C1 segment of cervical spinal cord (tissue), 14 donors: ENCODE data around the gene HIPK3.
"Not testable (repeated sequence)": the region's sequence is repeated elsewhere in the genome, so short reads cannot be mapped to it uniquely, and the experiment has no call there.

Experiments
- DNase-seq, 14 donors: peaks; one replicate each; lab custom pipeline; 2025; lab: John Stamatoyannopoulos, UW

Gene HIPK3

DNA sequence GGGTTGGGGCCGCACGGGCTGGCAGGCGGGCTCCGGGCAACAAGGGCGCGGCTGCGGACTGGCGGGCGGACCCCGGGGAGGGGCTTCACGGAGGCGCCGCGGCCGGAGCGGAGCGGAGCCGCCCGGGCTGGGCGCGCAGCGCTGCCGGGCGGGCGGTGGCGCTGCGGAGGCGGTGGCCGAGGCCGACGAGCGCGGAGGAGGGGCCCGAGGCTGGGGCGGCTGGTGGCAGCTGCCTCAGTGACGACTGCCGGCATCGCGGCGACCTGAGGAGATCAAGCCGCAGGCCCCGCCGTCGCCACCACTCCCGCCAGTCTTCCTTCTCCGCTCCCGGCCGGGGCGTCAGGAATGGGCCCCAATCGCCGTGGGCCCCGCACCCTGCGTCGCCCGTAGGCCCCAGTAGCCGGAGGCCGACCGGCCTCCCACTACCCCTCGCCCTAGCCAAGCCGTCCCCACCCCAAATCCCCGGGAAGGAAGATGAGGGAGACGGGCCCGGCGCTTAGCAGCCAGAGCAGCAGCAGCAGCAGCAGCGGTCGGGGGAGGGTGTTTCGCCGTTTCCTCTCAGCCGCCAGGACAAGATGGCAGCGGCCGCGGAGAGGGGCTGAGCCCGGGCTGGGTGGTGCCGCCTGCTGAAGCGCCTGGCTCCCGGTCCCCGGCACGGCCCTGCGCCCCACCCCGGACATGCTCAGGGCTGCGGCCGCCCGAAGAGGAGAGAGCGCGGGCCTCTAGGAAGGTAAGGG, at the start of gene HIPK3:
TSS of gene HIPK3 (plus strand) at position 222 of the 737 bp plus-strand sequence.
- DNase-seq: peak; percentile 45 to 92 (median 76)

DNA sequence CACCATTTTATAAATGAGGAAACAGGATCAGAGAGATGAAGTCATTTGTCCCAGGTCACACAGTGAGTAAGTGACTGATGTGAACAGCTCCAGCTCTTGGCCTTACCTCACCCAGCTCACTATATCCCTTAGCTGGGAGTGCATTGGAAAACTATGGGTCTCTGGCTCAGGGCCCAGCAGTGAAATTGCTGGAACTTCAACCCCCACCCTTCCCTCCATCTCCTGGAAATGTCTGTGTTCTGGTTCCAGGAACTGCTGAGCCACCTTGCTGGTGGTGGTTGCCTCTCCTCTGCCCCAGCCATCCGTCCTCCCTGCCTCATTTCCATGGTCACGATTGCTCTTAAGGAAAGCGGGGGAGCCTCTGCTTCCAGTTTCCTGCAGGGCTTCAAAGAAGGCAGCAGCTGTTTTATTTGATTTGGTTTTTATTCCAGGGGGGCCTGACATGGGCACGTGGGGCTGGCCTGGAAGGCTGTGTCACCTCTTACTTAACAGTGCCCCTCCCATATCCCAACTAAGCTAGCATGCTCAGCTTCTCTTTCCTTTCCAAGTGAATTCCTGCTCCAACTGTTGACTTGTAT, 49.7 kb upstream of the HIPK3 start:
- no peak for DNase-seq

- DNase-seq: no peak
These were observed 49.0 kb upstream of the HIPK3 start for GRCh38 chr11:33208150-33208549.

DNA sequence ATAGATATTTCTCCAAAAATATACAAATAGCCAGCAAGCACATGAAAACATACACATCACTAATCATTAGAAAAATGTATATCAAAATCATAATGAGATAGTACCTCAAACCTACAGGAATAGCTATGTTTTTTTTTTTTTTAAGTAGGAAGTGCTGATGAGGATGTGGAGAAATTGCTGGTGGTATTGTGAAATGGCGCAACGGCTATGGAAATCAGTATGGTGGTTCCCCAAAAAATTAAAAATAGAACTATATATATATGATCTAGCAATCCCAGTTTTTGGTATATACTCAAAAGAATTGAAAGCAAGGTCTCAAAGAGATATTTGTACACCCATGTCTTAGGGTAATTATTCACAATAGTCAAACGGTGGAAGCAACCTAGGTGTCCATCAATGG, 46.0 kb upstream of the HIPK3 start:
- DNase-seq: no peak

- no peak for DNase-seq
These were observed 45.6 kb upstream of the HIPK3 start for GRCh38 chr11:33211580-33211979.

DNA sequence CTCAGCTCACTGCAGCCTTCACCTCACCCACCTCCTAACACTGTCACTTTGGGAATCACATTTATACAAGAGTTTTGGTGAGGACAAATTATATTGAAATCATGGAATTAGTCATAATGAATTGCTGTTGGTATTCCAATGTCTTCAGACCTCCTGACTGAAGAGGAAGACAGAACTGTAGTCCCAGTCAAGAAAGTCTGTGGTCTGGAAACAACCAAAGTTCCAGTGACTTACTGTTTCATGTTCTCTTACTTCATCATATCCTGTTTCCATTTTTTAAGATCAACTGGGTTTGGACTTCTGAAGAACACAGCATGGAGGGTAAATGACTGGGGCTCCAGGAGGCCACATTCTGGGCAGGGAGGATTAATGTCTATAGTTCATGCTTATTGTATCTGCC, 43.0 kb upstream of the HIPK3 start:
- no peak for DNase-seq

GRCh38 chr11:33214767-33215166, 42.4 kb upstream of the HIPK3 start:
- no peak for DNase-seq

DNA sequence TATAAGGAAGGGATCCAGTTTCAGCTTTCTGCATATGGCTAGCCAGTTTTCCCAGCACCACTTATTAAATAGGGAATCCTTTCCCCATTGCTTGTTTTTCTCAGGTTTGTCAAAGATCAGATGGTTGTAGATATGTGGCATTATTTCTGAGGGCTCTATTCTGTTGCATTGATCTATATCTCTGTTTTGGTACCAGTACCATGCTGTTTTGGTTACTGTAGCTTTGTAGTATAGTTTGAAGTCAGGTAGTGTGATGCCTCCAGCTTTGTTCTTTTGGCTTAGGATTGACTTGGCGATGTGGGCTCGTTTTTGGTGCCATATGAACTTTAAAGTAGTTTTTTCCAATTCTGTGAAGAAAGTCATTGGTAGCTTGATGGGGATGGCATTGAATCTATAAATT, 40.5 kb upstream of the HIPK3 start:
- DNase-seq: not testable (repeated sequence)

- DNase-seq: no peak
These were observed 35.0 kb upstream of the HIPK3 start for GRCh38 chr11:33222052-33222750.

GRCh38 chr11:33225371-33225770, 31.8 kb upstream of the HIPK3 start:
- DNase-seq: no peak

DNA sequence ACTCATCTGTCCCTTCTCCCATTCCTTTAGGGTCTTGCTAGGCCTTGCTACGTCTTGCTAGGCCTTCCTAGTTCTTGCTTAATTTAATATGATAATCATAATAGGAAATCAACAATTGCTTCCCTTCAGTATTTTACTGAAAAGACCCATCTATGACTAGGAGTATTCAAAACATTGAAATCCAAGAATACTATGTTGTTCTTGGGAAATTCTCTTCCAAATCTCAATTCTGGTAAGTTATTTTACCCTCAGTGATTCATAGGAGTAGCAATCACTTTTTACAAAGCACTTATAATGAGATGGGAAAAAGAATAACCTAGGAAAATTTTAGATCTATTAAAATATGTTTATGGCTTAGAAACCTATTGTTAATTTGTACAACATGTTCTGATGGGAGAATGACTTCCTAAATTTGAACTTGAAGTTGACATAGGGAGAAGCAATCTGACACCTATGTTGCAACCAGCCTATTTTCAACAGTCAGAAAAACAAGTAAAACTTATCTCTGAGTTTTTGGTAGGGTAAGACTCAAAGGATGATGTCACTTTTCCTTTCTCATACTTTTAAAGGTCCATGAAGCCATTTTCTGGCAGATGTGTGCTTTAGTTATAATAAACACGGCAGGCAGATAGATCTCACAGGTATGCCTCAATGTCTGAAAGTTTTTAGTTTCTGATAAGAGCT, 29.5 kb upstream of the HIPK3 start:
- DNase-seq: no peak

- DNase-seq: no peak
These were observed 22.6 kb upstream of the HIPK3 start for GRCh38 chr11:33234397-33235190.

- no peak for DNase-seq
These were observed 20.1 kb upstream of the HIPK3 start for GRCh38 chr11:33237039-33237597.

- no peak for DNase-seq
These were observed 14.6 kb upstream of the HIPK3 start for GRCh38 chr11:33242575-33242974.

- not testable (repeated sequence) for DNase-seq
These were observed 13.5 kb upstream of the HIPK3 start for GRCh38 chr11:33243654-33244053.

- no peak for DNase-seq
These were observed 8.7 kb upstream of the HIPK3 start for GRCh38 chr11:33248416-33248971.

DNA sequence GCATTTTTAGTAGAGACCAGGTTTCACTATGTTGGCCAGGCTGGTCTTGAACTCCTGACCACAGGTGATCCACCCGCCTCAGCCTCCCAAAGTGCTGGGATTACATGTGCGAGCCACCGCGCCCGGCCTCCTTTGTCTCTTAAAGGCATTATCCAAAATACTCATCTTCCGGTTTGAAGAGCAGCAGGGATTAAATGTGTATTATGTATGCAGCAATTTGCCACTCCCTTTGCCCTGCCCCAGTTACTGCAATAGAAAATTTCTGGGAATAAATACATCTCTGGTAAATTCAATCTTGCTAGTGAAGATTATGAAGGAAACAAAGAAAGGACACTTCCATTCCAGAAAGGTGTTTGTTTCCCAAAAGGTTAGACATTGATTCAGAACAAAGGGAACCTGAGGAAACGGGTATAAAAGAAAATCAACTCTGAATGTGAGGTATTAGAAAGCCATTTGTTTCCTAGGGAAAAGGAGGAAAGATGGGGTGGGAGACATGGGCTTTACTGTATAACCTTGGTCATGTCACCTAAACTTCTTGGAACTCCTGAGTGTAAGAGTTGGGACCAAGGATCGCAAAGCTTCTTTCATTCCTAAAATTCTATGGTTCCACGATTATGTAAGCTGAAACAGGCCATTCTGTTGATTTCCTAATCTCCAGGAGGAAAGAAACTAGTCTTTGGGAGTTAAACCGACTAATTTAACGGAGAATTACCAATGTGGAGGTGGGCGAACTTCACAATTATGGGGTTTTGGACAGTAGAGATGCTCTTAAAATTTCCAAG, 959 bp upstream of the HIPK3 start:
- DNase-seq: peak in 2 of 14 donors; percentile 1 to 50

DNA sequence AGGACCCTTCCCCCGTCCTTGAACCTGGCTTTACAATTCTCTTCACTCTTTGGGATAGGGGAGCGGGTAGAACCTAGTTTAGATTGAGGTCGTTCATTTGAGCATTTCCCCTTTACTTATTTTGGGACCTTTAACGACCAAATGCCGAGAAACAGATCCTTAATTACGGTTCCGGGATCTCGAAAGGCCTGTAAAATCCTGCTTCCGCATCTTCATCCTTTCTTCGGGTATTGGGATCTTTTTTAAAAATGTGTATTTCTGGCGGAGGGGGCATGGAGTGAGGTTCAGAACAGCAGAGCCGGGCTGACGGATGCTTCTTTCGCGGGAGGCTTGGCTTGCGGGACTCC, 395 bp upstream of the HIPK3 start:
- no peak for DNase-seq

GRCh38 chr11:33257897-33258630, 883 bp downstream of the HIPK3 start:
- DNase-seq: peak; percentile 22 to 96 (median 80)
